Right lobe of liver (tissue), 6 donors: Measurements from ENCODE around the gene TMEM131. TPM values are rescaled to one million over a fixed set of nuclear protein-coding genes. Genes with fewer than 3 reads are reported as not detected.

Source experiments
- ATAC-seq, 4 donors: fragments of 200-7000 bp; cut with Tn5 transposase; one replicate each; pipeline ENCODE4 v1.9.1; 2020; ENCODE audit warnings: mild to moderate bottlenecking in 4 of 4, moderate library complexity in 4 of 4
- DNase-seq, 3 donors: peaks; one replicate each; pipeline ENCODE4 v3.0.0-alpha.2; 2020
- H3K27ac ChIP-seq, 3 donors: fragments of 200-600 bp; one replicate each; pipeline ENCODE4 v1.8.0; 2022
- H3K27me3 ChIP-seq, 2 donors: fragments of 200-600 bp; one replicate each; pipeline ENCODE4 v1.8.0; 2022
- H3K36me3 ChIP-seq, 4 donors: fragments of 200-600 bp; sonication (generic) in 1 of 4; one replicate each; pipeline versions ENCODE4 v1.5.1 to v1.8.0; 2017 to 2022; ENCODE audit warnings: control low read depth in 1 of 4
- H3K4me1 ChIP-seq, 4 donors: fragments of 200-600 bp; sonication (generic) in 1 of 4; one replicate each; pipeline versions ENCODE4 v1.5.1 to v1.8.0; 2017 to 2022; ENCODE audit warnings: control low read depth in 1 of 4
- H3K4me3 ChIP-seq, 3 donors: fragments of 200-600 bp; one replicate each; pipeline ENCODE4 v1.8.0; 2022
- H3K9me3 ChIP-seq, 4 donors: fragments of 200-600 bp; sonication (generic) in 1 of 4; one replicate each; pipeline versions ENCODE4 v1.5.1 to v1.8.0; 2017 to 2022; ENCODE audit warnings: control low read depth in 1 of 4
- CTCF ChIP-seq, 4 donors: fragments of 200-600 bp in 3 of 4; fragments of 450-650 bp in 1 of 4; IDR thresholded peaks; one replicate each; pipeline versions ENCODE4 v1.5.1 to v1.8.0; 2016 to 2022; ENCODE audit warnings: antibody characterized with exemption in 4 of 4, mild to moderate bottlenecking in 2 of 4
- POLR2A ChIP-seq: fragments of 450-650 bp; IDR thresholded peaks from one replicate; pipeline ENCODE4 v1.6.1; 2017; ENCODE audit warnings: antibody characterized with exemption, mild to moderate bottlenecking
- WGBS: methylation state at CpG from one replicate; pipeline ENCODE4 v1.1.6; 2018; ENCODE audit warnings: low coverage, low lambda C conversion rate; ENCODE audit not compliant: insufficient coverage; ENCODE audit errors: missing lambda C conversion rate; 5-methylcytosine and 5-hydroxymethylcytosine counted together
- intact Hi-C, 2 donors: fragments of 100-400 bp; cut with DNase I; formaldehyde crosslinking; loops; one replicate each; pipeline versions ENCODE4 v1.11.2 to v1.14.1; 2022
- total RNA-seq, 6 experiments: library from RNA; depleted of rRNA in 2 of 6; stranded (reverse); fragments of >200 nt in 2 of 6; fragmentation: NEBNext Ultra II Directional in 3 of 6; extraction: Animal tissue kit (Norgen Biotek cat#: 25700) in 3 of 6; gene quantifications; one replicate each; pipeline versions ENCODE4 v1.1.0 to v1.2.4, GENCODE V29; 2016 to 2023
- donor health status: DM: no; HTN: yes; CAD: no.
- donor health status: DM: no; HTN: no; CAD: no.
- donor health status: DM: no; HTN: no; CAD: no.
- donor health status: DM: no; HTN: yes; CAD: no.
- donor health status: DM: no; HTN: yes; CAD: no.

TMEM131 gene
- total RNA-seq, 6 experiments from 2014 or later: 14.8 to 34.0 (median 17.8) TPM

DNA sequence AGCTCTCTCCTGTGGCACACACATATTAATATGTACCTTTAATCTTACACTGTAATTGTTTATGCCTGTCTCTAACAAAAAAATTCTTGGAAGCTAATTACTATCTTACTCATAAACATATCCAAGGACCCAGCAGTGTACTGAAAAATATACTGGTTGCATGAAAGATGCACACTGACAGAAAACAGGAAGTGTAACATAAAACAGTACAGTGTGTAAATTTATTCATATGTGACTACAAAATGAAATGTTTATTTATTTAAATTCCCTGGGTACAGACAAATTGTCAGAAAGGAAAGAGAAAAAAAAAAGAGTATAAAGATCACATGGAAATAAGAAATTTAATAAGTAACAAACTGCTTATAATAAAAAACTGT, 28.5 kb downstream of the TMEM131 start:
- peaks cover 0 to 38% (median 8%) of the 10 kb centered on the region in 4 donors for H3K4me1 ChIP-seq
- TF ChIP-seq CTCF (IDR thresholded peaks at IDR 0.05): no peak
- TF ChIP-seq POLR2A: no peak
- H3K4me3 ChIP-seq: no peak overlapping the region
- ATAC-seq (no peak), DNase-seq (no peak)
- H3K9me3 ChIP-seq: no peaks in the 10 kb centered on the region
- H3K36me3 ChIP-seq: no peaks in the 10 kb centered on the region
- H3K27me3 ChIP-seq: no peaks in the 10 kb centered on the region
- intact Hi-C loops: no loop called here
- H3K27ac ChIP-seq: no peak overlapping the region

DNA sequence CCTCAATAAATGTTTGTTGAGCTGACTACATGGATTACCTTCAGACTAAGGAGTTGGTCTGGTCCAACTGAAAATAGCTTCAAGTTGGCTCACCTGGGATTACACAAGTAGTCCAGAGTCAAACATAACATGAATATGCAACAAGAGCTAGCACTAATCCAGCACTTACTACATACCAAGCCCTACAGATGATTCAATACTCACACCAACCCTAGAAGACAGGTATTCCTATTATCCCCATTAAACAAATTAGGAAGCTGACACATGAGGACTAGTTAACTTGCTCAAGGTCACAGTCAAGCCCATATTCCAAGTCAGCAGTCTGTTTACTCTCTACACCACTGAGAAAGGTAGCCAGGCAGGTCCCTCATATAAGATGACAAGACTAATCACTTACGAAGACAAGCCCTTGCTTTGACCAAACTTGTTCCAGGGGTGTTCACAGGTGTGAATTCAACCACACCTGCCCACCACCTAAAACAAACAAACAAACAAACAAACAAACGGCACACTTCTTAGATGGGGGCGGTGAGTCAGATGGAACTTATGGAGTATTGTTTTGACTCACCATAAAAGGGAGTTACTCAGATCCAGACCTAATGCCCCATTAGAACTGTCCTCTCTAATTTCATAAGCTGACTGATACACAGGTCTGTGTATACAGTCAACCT, 29.1 kb downstream of the TMEM131 start:
- Histone ChIP-seq H3K27me3 (no peaks in the 10 kb centered on the region), H3K27ac (no peak overlapping the region), H3K4me1 (peaks cover 0 to 38% (median 8%) of the 10 kb centered on the region in 4 donors), H3K9me3 (no peaks in the 10 kb centered on the region), H3K36me3 (no peaks in the 10 kb centered on the region), H3K4me3 (no peak overlapping the region)
- intact Hi-C loops: no loop called here
- 76% methylated on average over 3 of the region's 3 CpGs for WGBS
- DNase-seq (no peak), ATAC-seq (peak; percentile 39 to 71 (median 64))
- TF ChIP-seq CTCF (IDR thresholded peaks at IDR 0.05): no peak
- no peak for TF ChIP-seq POLR2A

GRCh38 chr2:97965116-97965515, 30.6 kb downstream of the TMEM131 start:
- TF ChIP-seq POLR2A (no peak), CTCF (IDR thresholded peaks at IDR 0.05) (no peak)
- DNase-seq: no peak
- no peak for ATAC-seq
- 99% methylated on average over 12 of the region's 12 CpGs for WGBS
- Histone ChIP-seq H3K27me3 (no peaks in the 10 kb centered on the region), H3K9me3 (no peaks in the 10 kb centered on the region), H3K4me1 (peaks cover 0 to 22% (median 3%) of the 10 kb centered on the region in 4 donors), H3K36me3 (no peaks in the 10 kb centered on the region), H3K4me3 (no peak overlapping the region), H3K27ac (no peak overlapping the region)
- intact Hi-C loops: no loop called here

- Histone ChIP-seq H3K27ac (no peak overlapping the region), H3K27me3 (no peaks in the 10 kb centered on the region), H3K9me3 (no peaks in the 10 kb centered on the region), H3K4me3 (no peak overlapping the region), H3K4me1 (peaks cover 0 to 12% (median 0%) of the 10 kb centered on the region in 4 donors), H3K36me3 (no peaks in the 10 kb centered on the region)
- no peak for TF ChIP-seq POLR2A
- TF ChIP-seq CTCF (IDR thresholded peaks at IDR 0.05): no peak
- WGBS: 67% methylated on average over 1 of the region's 1 CpG
- no peak for DNase-seq
- intact Hi-C loops: no loop called here
- ATAC-seq: no peak
Measured at GRCh38 chr2:97963880-97964279, 31.9 kb downstream of the TMEM131 start.

- TF ChIP-seq CTCF (IDR thresholded peaks at IDR 0.05) (no peak), POLR2A (no peak)
- ATAC-seq (no peak), DNase-seq (no peak)
- Histone ChIP-seq H3K27me3 (no peaks in the 10 kb centered on the region), H3K9me3 (no peaks in the 10 kb centered on the region), H3K4me1 (peaks cover 0 to 5% (median 0%) of the 10 kb centered on the region in 4 donors), H3K4me3 (no peak overlapping the region), H3K36me3 (no peaks in the 10 kb centered on the region), H3K27ac (no peak overlapping the region)
- intact Hi-C loops: no loop called here
Measured at GRCh38 chr2:97963079-97963406, 32.7 kb downstream of the TMEM131 start.
